ENCODE data around the gene PLEKHN1.

Gene PLEKHN1

GRCh38 chr1:951364-951763 lies 14.9 kb upstream of the PLEKHN1 start:
- Histone ChIP-seq H2AFZ (ENCODE audit: low read length) (no peak overlapping the region), H3K27me3 (ENCODE audit: insufficient read depth, low read length) (no peaks in the 10 kb centered on the region), H3K4me1 (ENCODE audit: insufficient read depth, low read length, severe bottlenecking) (no peaks in the 10 kb centered on the region), H4K20me1 (ENCODE audit: insufficient read depth, low read length) (no peaks in the 10 kb centered on the region), H3K9me2 (ENCODE audit: low read depth, low read length) (no peaks in the 10 kb centered on the region), H3K9me3 (ENCODE audit: low read length) (no peaks in the 10 kb centered on the region), H3K4me3 (ENCODE audit: low read depth, low read length, poor library complexity, severe bottlenecking) (no peak overlapping the region), H3F3A (ENCODE audit: insufficient read depth, low read length) (no peaks in the 10 kb centered on the region), H3K36me3 (ENCODE audit: insufficient read depth, low read length) (peaks cover 99% of the 10 kb centered on the region), H3K4me2 (ENCODE audit: low read length) (no peak overlapping the region), H3K27ac (ENCODE audit: low read depth, low read length, poor library complexity, severe bottlenecking) (no peak overlapping the region), H3K9ac (ENCODE audit: low read length) (no peak overlapping the region), H3K79me2 (ENCODE audit: insufficient read depth, low read length) (no peaks in the 10 kb centered on the region)
- no peak for TF ChIP-seq EZH2 (IDR thresholded peaks at IDR 0.05; ENCODE audit: borderline replicate concordance, low read length)
- peak; percentile 28; the same call in 1 of the 2 replicates for TF ChIP-seq CTCF (IDR thresholded peaks at IDR 0.05; ENCODE audit: low read length)

- Histone ChIP-seq H3F3A (ENCODE audit: insufficient read depth, low read length) (no peaks in the 10 kb centered on the region), H3K27me3 (ENCODE audit: insufficient read depth, low read length) (no peaks in the 10 kb centered on the region), H3K36me3 (ENCODE audit: insufficient read depth, low read length) (peaks cover 98% of the 10 kb centered on the region), H4K20me1 (ENCODE audit: insufficient read depth, low read length) (no peaks in the 10 kb centered on the region), H2AFZ (ENCODE audit: low read length) (no peak overlapping the region), H3K4me2 (ENCODE audit: low read length) (no peak overlapping the region), H3K4me3 (ENCODE audit: low read depth, low read length, poor library complexity, severe bottlenecking) (no peak overlapping the region), H3K79me2 (ENCODE audit: insufficient read depth, low read length) (no peaks in the 10 kb centered on the region), H3K9me3 (ENCODE audit: low read length) (no peaks in the 10 kb centered on the region), H3K9ac (ENCODE audit: low read length) (no peak overlapping the region), H3K27ac (ENCODE audit: low read depth, low read length, poor library complexity, severe bottlenecking) (no peak overlapping the region), H3K9me2 (ENCODE audit: low read depth, low read length) (no peaks in the 10 kb centered on the region), H3K4me1 (ENCODE audit: insufficient read depth, low read length, severe bottlenecking) (peaks cover under 1% of the 10 kb centered on the region)
- TF ChIP-seq CTCF (IDR thresholded peaks at IDR 0.05; ENCODE audit: low read length) (no peak), EZH2 (IDR thresholded peaks at IDR 0.05; ENCODE audit: borderline replicate concordance, low read length) (no peak)
Measured at GRCh38 chr1:952201-952600, 14.1 kb upstream of the PLEKHN1 start.

GRCh38 chr1:952603-953002 lies 13.7 kb upstream of the PLEKHN1 start:
- Histone ChIP-seq H3K27me3 (ENCODE audit: insufficient read depth, low read length) (no peaks in the 10 kb centered on the region), H3K4me3 (ENCODE audit: low read depth, low read length, poor library complexity, severe bottlenecking) (no peak overlapping the region), H2AFZ (ENCODE audit: low read length) (no peak overlapping the region), H3K36me3 (ENCODE audit: insufficient read depth, low read length) (peaks cover 94% of the 10 kb centered on the region), H3K4me1 (ENCODE audit: insufficient read depth, low read length, severe bottlenecking) (peaks cover 4% of the 10 kb centered on the region), H3K4me2 (ENCODE audit: low read length) (no peak overlapping the region), H3K9me2 (ENCODE audit: low read depth, low read length) (no peaks in the 10 kb centered on the region), H3F3A (ENCODE audit: insufficient read depth, low read length) (no peaks in the 10 kb centered on the region), H4K20me1 (ENCODE audit: insufficient read depth, low read length) (no peaks in the 10 kb centered on the region), H3K9ac (ENCODE audit: low read length) (no peak overlapping the region), H3K27ac (ENCODE audit: low read depth, low read length, poor library complexity, severe bottlenecking) (no peak overlapping the region), H3K9me3 (ENCODE audit: low read length) (no peaks in the 10 kb centered on the region), H3K79me2 (ENCODE audit: insufficient read depth, low read length) (peaks cover 1% of the 10 kb centered on the region; the same call in 1 of the 2 replicates)
- TF ChIP-seq CTCF (IDR thresholded peaks at IDR 0.05; ENCODE audit: low read length) (no peak), EZH2 (IDR thresholded peaks at IDR 0.05; ENCODE audit: borderline replicate concordance, low read length) (no peak)
